Chondrocyte (in vitro differentiated cells): ENCODE results near the gene CHN1. TPM values are rescaled to one million over a fixed set of nuclear protein-coding genes. Genes with fewer than 3 reads are reported as not detected.
A peak's percentile ranks its signal among the peaks of the same experiment; 100 is the strongest.

Experiments used
- DNase-seq: peaks from one replicate; pipeline ENCODE4 v3.0.0; 2021; ENCODE audit warnings: mixed read lengths, low spot score
- H3K27ac Mint-ChIP-seq: one replicate; pipeline ENCODE4 v1.8.0; 2021; ENCODE audit warnings: mild to moderate bottlenecking, moderate library complexity, mixed read lengths; ENCODE audit not compliant: unreplicated experiment
- H3K27me3 Mint-ChIP-seq: 2 replicates; pipeline ENCODE4 v1.8.0; 2021; ENCODE audit warnings: low read depth, mixed read lengths
- H3K36me3 Mint-ChIP-seq: 2 replicates; pipeline ENCODE4 v1.8.0; 2021; ENCODE audit warnings: low read depth, mixed read lengths
- H3K4me1 Mint-ChIP-seq: 2 replicates; pipeline ENCODE4 v1.8.0; 2021; ENCODE audit warnings: low read depth, mild to moderate bottlenecking, mixed read lengths
- H3K4me3 Mint-ChIP-seq: one replicate; pipeline ENCODE4 v1.8.0; 2021; ENCODE audit warnings: mild to moderate bottlenecking, moderate library complexity, mixed read lengths; ENCODE audit not compliant: unreplicated experiment
- H3K9me3 Mint-ChIP-seq: 2 replicates; pipeline ENCODE4 v1.8.0; 2021; ENCODE audit warnings: low read depth, mixed read lengths
- total RNA-seq: library from RNA; stranded (reverse); gene quantifications from 3 replicates; pipeline ENCODE4 v1.2.1, GENCODE V29; 2021
- TF ChIP-seq, protein P1 (sequence below): fragments of 200-600 bp; sonication (generic); IDR thresholded peaks from 2 replicates; pipeline ENCODE4 v1.5.0; 2021; ENCODE audit warnings: antibody characterized with exemption, mild to moderate bottlenecking, moderate library complexity

The CHN1 gene
- total RNA-seq, 1 donor from 2014 or later: 23.1 TPM

DNA sequence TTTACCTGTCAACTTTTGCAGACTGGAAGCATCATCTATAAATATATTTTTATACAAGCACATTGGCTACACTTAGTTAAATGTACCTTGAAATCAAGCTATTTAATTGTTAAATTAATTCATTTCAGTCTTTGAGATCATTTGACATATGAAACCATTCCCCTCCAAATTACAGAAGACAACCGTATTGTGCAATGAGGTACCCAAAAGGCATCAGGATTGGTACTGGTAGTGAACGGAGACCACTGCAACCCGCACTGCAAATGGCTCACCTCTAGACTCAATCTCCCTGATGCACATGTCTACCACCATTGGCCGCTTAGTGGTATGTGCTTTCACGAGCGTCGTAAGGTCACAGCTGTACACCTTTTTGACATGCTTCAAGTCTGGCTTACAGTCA is 193.1 kb downstream of the CHN1 start:
- peaks cover 22% of the 10 kb centered on the region for H3K4me1 Mint-ChIP-seq
- no peak for DNase-seq
- H3K27me3 Mint-ChIP-seq: no peaks in the 10 kb centered on the region
- no peaks in the 10 kb centered on the region for H3K9me3 Mint-ChIP-seq
- peaks cover 15% of the 10 kb centered on the region for H3K36me3 Mint-ChIP-seq
- TF ChIP-seq, protein P1, sequence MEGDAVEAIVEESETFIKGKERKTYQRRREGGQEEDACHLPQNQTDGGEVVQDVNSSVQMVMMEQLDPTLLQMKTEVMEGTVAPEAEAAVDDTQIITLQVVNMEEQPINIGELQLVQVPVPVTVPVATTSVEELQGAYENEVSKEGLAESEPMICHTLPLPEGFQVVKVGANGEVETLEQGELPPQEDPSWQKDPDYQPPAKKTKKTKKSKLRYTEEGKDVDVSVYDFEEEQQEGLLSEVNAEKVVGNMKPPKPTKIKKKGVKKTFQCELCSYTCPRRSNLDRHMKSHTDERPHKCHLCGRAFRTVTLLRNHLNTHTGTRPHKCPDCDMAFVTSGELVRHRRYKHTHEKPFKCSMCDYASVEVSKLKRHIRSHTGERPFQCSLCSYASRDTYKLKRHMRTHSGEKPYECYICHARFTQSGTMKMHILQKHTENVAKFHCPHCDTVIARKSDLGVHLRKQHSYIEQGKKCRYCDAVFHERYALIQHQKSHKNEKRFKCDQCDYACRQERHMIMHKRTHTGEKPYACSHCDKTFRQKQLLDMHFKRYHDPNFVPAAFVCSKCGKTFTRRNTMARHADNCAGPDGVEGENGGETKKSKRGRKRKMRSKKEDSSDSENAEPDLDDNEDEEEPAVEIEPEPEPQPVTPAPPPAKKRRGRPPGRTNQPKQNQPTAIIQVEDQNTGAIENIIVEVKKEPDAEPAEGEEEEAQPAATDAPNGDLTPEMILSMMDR: no peak
- no peak overlapping the region for H3K4me3 Mint-ChIP-seq
- no peak overlapping the region for H3K27ac Mint-ChIP-seq

DNA sequence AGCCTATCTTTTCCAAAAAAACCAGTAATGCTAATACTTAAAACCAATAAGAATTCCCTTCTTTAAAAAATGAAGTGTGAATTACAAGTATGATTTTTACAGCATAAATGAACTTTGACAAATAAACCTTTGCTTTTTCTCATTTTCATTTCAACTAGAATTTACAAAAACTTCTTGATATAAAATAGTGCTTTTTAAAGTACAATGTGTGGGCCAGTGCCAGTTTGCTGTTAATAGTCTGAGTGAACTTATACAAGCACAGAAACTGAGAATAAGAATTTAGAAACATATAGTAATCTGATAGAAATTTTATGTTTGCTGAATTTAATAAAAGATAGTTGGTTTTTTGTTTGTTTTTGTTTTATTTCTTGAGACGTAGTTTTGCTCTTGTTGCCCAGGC is 197.2 kb downstream of the CHN1 start:
- H3K27me3 Mint-ChIP-seq: no peaks in the 10 kb centered on the region
- H3K36me3 Mint-ChIP-seq: peaks cover 21% of the 10 kb centered on the region
- no peak overlapping the region for H3K4me3 Mint-ChIP-seq
- H3K9me3 Mint-ChIP-seq: no peaks in the 10 kb centered on the region
- no peak for DNase-seq
- peak overlapping the region; percentile 88 for H3K27ac Mint-ChIP-seq
- TF ChIP-seq, protein P1: no peak
- peaks cover 24% of the 10 kb centered on the region for H3K4me1 Mint-ChIP-seq

DNA sequence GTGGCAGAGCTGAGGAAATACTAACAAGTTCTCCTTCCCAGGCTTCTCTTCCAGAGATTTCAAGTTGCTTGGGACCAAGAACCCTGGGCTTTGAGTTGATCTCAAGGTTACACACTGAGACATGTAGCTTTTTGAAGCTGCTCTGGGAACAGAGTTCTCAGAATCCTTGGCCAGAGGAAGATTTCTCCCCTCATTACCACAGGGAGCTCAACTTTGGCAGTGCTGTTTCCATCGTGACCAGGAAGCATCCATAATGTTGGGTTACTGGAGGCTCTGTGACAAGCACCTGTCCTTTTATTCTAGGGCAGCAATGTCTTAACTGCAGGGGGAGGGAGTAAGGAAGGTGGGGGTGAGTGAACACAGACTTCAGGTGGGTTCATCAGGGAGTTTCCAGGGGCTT is 199.4 kb downstream of the CHN1 start:
- Mint-ChIP-seq H3K4me1 (peaks cover 24% of the 10 kb centered on the region), H3K27ac (peak overlapping the region; percentile 49), H3K4me3 (no peak overlapping the region), H3K36me3 (peaks cover 20% of the 10 kb centered on the region), H3K9me3 (no peaks in the 10 kb centered on the region), H3K27me3 (no peaks in the 10 kb centered on the region)
- TF ChIP-seq, protein P1: no peak
- DNase-seq: no peak

DNA sequence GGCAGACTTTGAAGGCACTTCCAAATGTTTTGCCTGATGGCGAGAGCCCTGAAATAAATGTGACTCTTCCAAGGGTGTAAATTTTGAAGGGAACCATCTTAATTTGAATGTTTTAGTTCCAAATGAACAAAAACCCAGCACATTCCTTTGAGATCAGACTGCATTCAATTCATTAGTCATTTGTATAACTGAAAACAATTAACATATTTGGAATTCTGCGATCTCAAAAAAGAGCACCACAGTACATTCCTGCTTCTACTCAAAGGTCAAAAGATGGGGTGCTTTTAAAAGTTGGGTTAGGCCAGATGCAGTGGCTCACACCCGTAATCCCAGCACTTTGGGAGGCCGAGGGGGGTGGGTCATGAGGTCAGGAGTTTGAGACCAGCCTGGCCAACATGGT is 202.7 kb downstream of the CHN1 start:
- no peak overlapping the region for H3K4me3 Mint-ChIP-seq
- peaks cover 14% of the 10 kb centered on the region for H3K36me3 Mint-ChIP-seq
- no peak for DNase-seq
- H3K4me1 Mint-ChIP-seq: peaks cover 23% of the 10 kb centered on the region
- no peaks in the 10 kb centered on the region for H3K9me3 Mint-ChIP-seq
- H3K27me3 Mint-ChIP-seq: no peaks in the 10 kb centered on the region
- no peak overlapping the region for H3K27ac Mint-ChIP-seq
- TF ChIP-seq, protein P1: no peak

DNA sequence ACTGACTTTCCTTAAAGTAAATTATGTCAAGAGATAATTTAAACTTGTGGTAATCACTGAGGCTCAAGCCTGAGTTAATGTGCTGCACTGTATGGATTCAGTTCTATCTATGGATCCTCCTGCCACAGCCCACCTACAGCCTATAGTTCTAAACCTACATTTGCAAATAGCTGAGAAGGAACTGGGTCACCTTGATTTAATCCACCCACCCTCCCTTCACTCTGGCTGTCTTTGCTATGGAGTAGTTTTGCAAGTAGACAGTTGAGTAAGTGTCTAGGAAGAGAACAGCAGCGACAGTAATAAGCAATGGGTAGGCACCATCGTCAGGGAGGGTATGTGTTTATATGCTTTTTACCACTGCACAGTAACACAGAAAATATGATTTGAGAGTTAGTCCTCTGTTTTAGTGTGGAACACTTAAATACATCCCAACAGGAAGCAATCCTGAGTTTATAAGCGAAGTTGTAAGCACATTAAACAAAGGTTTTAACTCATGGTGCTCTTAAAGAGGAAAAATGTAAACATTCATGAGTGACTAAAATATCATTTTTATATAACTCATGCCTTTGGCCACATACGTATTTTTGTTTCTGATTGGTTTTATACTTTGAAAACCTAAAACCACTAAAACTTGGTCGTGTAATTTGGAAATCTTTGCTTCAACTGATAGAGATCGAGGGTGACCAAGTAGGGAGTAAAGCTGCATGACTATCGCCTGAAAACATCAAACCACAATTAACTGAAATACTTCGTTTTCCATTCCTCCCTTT is 204.6 kb downstream of the CHN1 start:
- no peak overlapping the region for H3K4me3 Mint-ChIP-seq
- DNase-seq: no peak
- H3K9me3 Mint-ChIP-seq: no peaks in the 10 kb centered on the region
- H3K27me3 Mint-ChIP-seq: no peaks in the 10 kb centered on the region
- H3K4me1 Mint-ChIP-seq: peaks cover 29% of the 10 kb centered on the region
- H3K36me3 Mint-ChIP-seq: peaks cover 12% of the 10 kb centered on the region
- no peak overlapping the region for H3K27ac Mint-ChIP-seq
- TF ChIP-seq, protein P1: no peak
